HCT116 (cell line): ENCODE measurements around the gene TTC8. TPM values are rescaled to one million over a fixed set of nuclear protein-coding genes. Genes with fewer than 3 reads are reported as not detected.
"Not testable (repeated sequence)": the region's sequence is repeated elsewhere in the genome, so short reads cannot be mapped to it uniquely, and the experiment has no call there.

ENCODE experiments used
- ATAC-seq: fragments of 200-7000 bp; cut with Tn5 transposase; 2 replicates; pipeline ENCODE4 v1.9.1; 2020; ENCODE audit warnings: mild to moderate bottlenecking, moderate library complexity
- BruUV-seq: library from RNA; stranded (reverse); fragments of 400-500 nt; replicated peaks from 2 replicates; lab custom pipeline; 2021; lab: Mats Ljungman, UMichigan
- CTCF ChIA-PET: fragments of 300-600 bp; sonication (Branson Sonifier 250); formaldehyde crosslinking; loops from one replicate; lab custom pipeline; 2021; ENCODE audit warnings: antibody characterized with exemption; lab: Charles Lee
- POLR2A ChIA-PET: fragments of 300-600, 350-600 bp; sonication (Branson Sonifier 250); formaldehyde crosslinking; loops from one replicate; lab custom pipeline; 2021; ENCODE audit warnings: antibody characterized with exemption; lab: Charles Lee
- RAD21 ChIA-PET, 2 experiments: fragments of 300-600 bp; sonication (Branson Sonifier 250); formaldehyde crosslinking; loops; one replicate each; lab custom pipeline; 2023; ENCODE audit warnings: low total read pairs in 2 of 2; ENCODE audit not compliant: uncharacterized antibody in 2 of 2, unreplicated experiment in 2 of 2, low non-redundant PET in 1 of 2; lab: Charles Lee
- DNase-seq: peaks from one replicate; pipeline ENCODE4 v3.0.0-alpha.2; 2010; ENCODE audit warnings: low read depth, low spot score
- H2AFZ ChIP-seq: fragments of 200-600 bp; shearing (Covaris generic), sonication (generic); 2 replicates; pipeline ENCODE4 v1.6.1; 2017; ENCODE audit warnings: low read depth, mixed run types, mixed read lengths, antibody characterized with exemption, low read length; ENCODE audit not compliant: poor library complexity, severe bottlenecking
- H3K27ac ChIP-seq: 2 replicates; pipeline ENCODE4 v1.5.1; 2012; ENCODE audit warnings: low read depth, low read length
- H3K27me3 ChIP-seq: fragments of 200-600 bp; sonication (generic); 2 replicates; pipeline ENCODE4 v1.6.1; 2016; ENCODE audit warnings: mixed run types, low read length, mixed read lengths; ENCODE audit not compliant: insufficient read depth
- H3K36me3 ChIP-seq, 2 experiments: fragments of 200-500 bp in 1 of 2; fragments of 200-600 bp in 1 of 2; sonication (Bioruptor generic) in 1 of 2; sonication (generic) in 1 of 2; 2 replicates each; pipeline versions ENCODE4 v1.5.1 to v1.6.1; 2014 to 2016; ENCODE audit warnings: low read length in 2 of 2, inconsistent platforms in 1 of 2, mixed read lengths in 1 of 2, mixed run types in 1 of 2; ENCODE audit not compliant: insufficient read depth in 2 of 2, control insufficient read depth in 1 of 2
- H3K4me1 ChIP-seq, 2 experiments: fragments of 200-600 bp in 1 of 2; sonication (generic) in 1 of 2; 2 replicates each; pipeline versions ENCODE4 v1.5.1 to v1.6.1; 2012 to 2017; ENCODE audit warnings: low read length in 2 of 2, inconsistent platforms in 1 of 2, mild to moderate bottlenecking in 1 of 2, mixed read lengths in 1 of 2, mixed run types in 1 of 2, moderate library complexity in 1 of 2; ENCODE audit not compliant: insufficient read depth in 2 of 2, control insufficient read depth in 1 of 2
- H3K4me2 ChIP-seq: fragments of 200-600 bp; sonication (generic); 2 replicates; pipeline ENCODE4 v1.6.1; 2017; ENCODE audit warnings: mixed run types, low read length, mixed read lengths
- H3K4me3 ChIP-seq, 2 experiments: fragments of 200-600 bp in 1 of 2; sonication (generic) in 1 of 2; replicated peaks in 1 of 2; 2 replicates each; pipeline ENCODE4 v1.5.1; 2011 to 2016; ENCODE audit warnings: low read length in 2 of 2, control low read depth in 1 of 2, low read depth in 1 of 2, mild to moderate bottlenecking in 1 of 2, mixed read lengths in 1 of 2, mixed run types in 1 of 2
- H3K79me2 ChIP-seq: fragments of 200-600 bp; sonication (generic); 2 replicates; pipeline ENCODE4 v1.6.1; 2017; ENCODE audit warnings: mild to moderate bottlenecking, mixed run types, low read length, moderate library complexity, mixed read lengths; ENCODE audit not compliant: insufficient read depth
- H3K9ac ChIP-seq: fragments of 200-600 bp; sonication (generic); 2 replicates; pipeline ENCODE4 v1.6.1; 2016; ENCODE audit warnings: low read length, mixed read lengths
- H3K9me2 ChIP-seq: fragments of 200-600 bp; sonication (generic), shearing (Covaris generic); 2 replicates; pipeline ENCODE4 v1.6.1; 2017; ENCODE audit warnings: mixed run types, mild to moderate bottlenecking, moderate library complexity; ENCODE audit not compliant: insufficient read depth
- H3K9me3 ChIP-seq, 2 experiments: fragments of 200-500 bp in 1 of 2; fragments of 200-600 bp in 1 of 2; sonication (Bioruptor generic) in 1 of 2; sonication (generic) in 1 of 2; 2 replicates each; pipeline ENCODE4 v1.6.1; 2014 to 2017; ENCODE audit warnings: low read length in 2 of 2, mixed read lengths in 2 of 2, inconsistent platforms in 1 of 2, low read depth in 1 of 2, mild to moderate bottlenecking in 1 of 2, mixed run types in 1 of 2, moderate library complexity in 1 of 2; ENCODE audit not compliant: control insufficient read depth in 1 of 2, insufficient read depth in 1 of 2
- H4K20me1 ChIP-seq: fragments of 200-600 bp; sonication (generic), shearing (Covaris generic); 2 replicates; pipeline ENCODE4 v1.6.1; 2017; ENCODE audit warnings: mixed run types, mild to moderate bottlenecking, moderate library complexity; ENCODE audit not compliant: insufficient read depth
- CEBPB ChIP-seq: IDR thresholded peaks from 2 replicates; pipeline ENCODE4 v1.6.1; 2012; ENCODE audit warnings: low read depth
- ELF1 ChIP-seq: IDR thresholded peaks from 2 replicates; pipeline ENCODE4 v1.6.1; 2012; ENCODE audit warnings: low read depth, borderline replicate concordance
- EZH2phosphoT487 ChIP-seq: fragments of 200-600 bp; IDR thresholded peaks from 2 replicates; pipeline ENCODE4 v1.6.1; 2018; ENCODE audit warnings: antibody characterized with exemption, borderline replicate concordance
- FOSL1 ChIP-seq: IDR thresholded peaks from 2 replicates; pipeline ENCODE4 v1.6.1; 2012; ENCODE audit warnings: low read depth
- MAX ChIP-seq: IDR thresholded peaks from 2 replicates; pipeline ENCODE4 v1.6.1; 2012
- POLR2AphosphoS5 ChIP-seq: IDR thresholded peaks from 2 replicates; pipeline ENCODE4 v1.6.1; 2011; ENCODE audit warnings: mild to moderate bottlenecking, low read depth, low read length, moderate library complexity
- SRF ChIP-seq: IDR thresholded peaks from 2 replicates; pipeline ENCODE4 v1.6.1; 2012; ENCODE audit warnings: low read depth
- intact Hi-C: fragments of 100-400 bp; cut with micrococcal nuclease; formaldehyde crosslinking; loops from 2 replicates; pipeline ENCODE4 v1.10.0; 2022
- total RNA-seq: library from RNA; stranded (reverse); gene quantifications from one replicate; pipeline ENCODE4 v1.2.1, GENCODE V29; 2021; ENCODE audit not compliant: unreplicated experiment

Gene TTC8
- total RNA-seq, 1 experiment from 2014 or later, result 21.4 TPM

- ATAC-seq, result no peak
- no peak overlapping the region for H3K4me3 ChIP-seq
- H4K20me1 ChIP-seq, result no peaks in the 10 kb centered on the region
- ChIA-PET RAD21 (no interaction called here), CTCF (no interaction called here), POLR2A (no interaction called here)
- no peak overlapping the region for H3K9ac ChIP-seq
- H3K79me2 ChIP-seq, result no peaks in the 10 kb centered on the region
- H3K27ac ChIP-seq, result no peak overlapping the region
- intact Hi-C loops, result no loop called here
- H3K27me3 ChIP-seq, result no peaks in the 10 kb centered on the region
- BruUV-seq, result no TSS peak
- no peaks in the 10 kb centered on the region for H3K36me3 ChIP-seq
- TF ChIP-seq ELF1 (no peak), POLR2AphosphoS5 (no peak), EZH2phosphoT487 (no peak), MAX (no peak), FOSL1 (no peak), CEBPB (no peak), SRF (no peak)
- H3K9me2 ChIP-seq, result no peaks in the 10 kb centered on the region
- no peaks in the 10 kb centered on the region for H3K4me1 ChIP-seq
- no peaks in the 10 kb centered on the region for H3K9me3 ChIP-seq
- H3K4me2 ChIP-seq, result no peak overlapping the region
- H2AFZ ChIP-seq, result no peak overlapping the region
- DNase-seq, result no peak
These were observed 6.4 kb upstream of the TTC8 start for GRCh38 chr14:88818018-88818417.

- ATAC-seq, BruUV-seq, H2AFZ ChIP-seq, H3K27ac ChIP-seq, H3K4me2 ChIP-seq, CTCF ChIA-PET, H3K4me3 ChIP-seq, POLR2A ChIA-PET, H3K9ac ChIP-seq, H3K9me2 ChIP-seq, RAD21 ChIA-PET, H3K4me1 ChIP-seq, DNase-seq, intact Hi-C loops, H3K36me3 ChIP-seq, H3K79me2 ChIP-seq, H3K9me3 ChIP-seq, H4K20me1 ChIP-seq, H3K27me3 ChIP-seq: not testable (repeated sequence)
These were observed 4.8 kb upstream of the TTC8 start for GRCh38 chr14:88819674-88820073.
